Bronchial epithelial cell (primary cell): ENCODE results near the gene PPP3R1. TPM values are rescaled to one million over a fixed set of nuclear protein-coding genes. Genes with fewer than 3 reads are reported as not detected.
A peak's percentile ranks its signal among the peaks of the same experiment; 100 is the strongest.

ENCODE experiments used
- DNase-seq: peaks from one replicate; pipeline ENCODE4 v3.0.0-alpha.2; 2010; ENCODE audit warnings: low read depth
- FAIRE-seq: peaks from 2 replicates; lab custom pipeline; 2011; peaks lifted over from hg19 to GRCh38; lab: Jason Lieb, UNC
- H3K27me3 ChIP-seq: 2 replicates; pipeline ENCODE4 v1.5.1; 2011; ENCODE audit warnings: low read length; ENCODE audit not compliant: control insufficient read depth, insufficient read depth
- H3K36me3 ChIP-seq: 2 replicates; pipeline ENCODE4 v1.5.1; 2011; ENCODE audit warnings: low read length; ENCODE audit not compliant: control insufficient read depth, insufficient read depth
- H3K4me3 ChIP-seq: 2 replicates; pipeline ENCODE4 v1.5.1; 2011; ENCODE audit warnings: mild to moderate bottlenecking, low read depth, low read length, control low read depth
- CTCF ChIP-seq: IDR thresholded peaks from 2 replicates; pipeline ENCODE4 v1.5.1; 2011; ENCODE audit warnings: mild to moderate bottlenecking, moderate library complexity, low read length, control low read depth, inconsistent platforms; ENCODE audit not compliant: insufficient read depth, severe bottlenecking
- total RNA-seq: library from RNA; depleted of rRNA; stranded (reverse); fragments of >200 nt; gene quantifications from 2 replicates; pipeline ENCODE4 v1.2.1, GENCODE V29; 2014

The PPP3R1 gene
- total RNA-seq, 1 donor from 2014 or later = 19.2 TPM

- no peak for DNase-seq
- no peak for FAIRE-seq
- no peak for TF ChIP-seq CTCF
- Histone ChIP-seq H3K36me3 (no peaks in the 10 kb centered on the region), H3K27me3 (no peaks in the 10 kb centered on the region), H3K4me3 (no peak overlapping the region)
Observed at GRCh38 chr2:68245066-68245465, 7.3 kb downstream of the PPP3R1 start.

- no peaks in the 10 kb centered on the region for H3K27me3 ChIP-seq
- DNase-seq (no peak), FAIRE-seq (no peak)
- no peaks in the 10 kb centered on the region for H3K36me3 ChIP-seq
- no peak for TF ChIP-seq CTCF
- no peak overlapping the region for H3K4me3 ChIP-seq
Observed at GRCh38 chr2:68244456-68244855, 7.9 kb downstream of the PPP3R1 start.

- Histone ChIP-seq H3K27me3 (no peaks in the 10 kb centered on the region), H3K36me3 (no peaks in the 10 kb centered on the region), H3K4me3 (no peak overlapping the region)
- no peak for TF ChIP-seq CTCF
- no peak for DNase-seq
- no peak for FAIRE-seq
Observed at GRCh38 chr2:68241732-68242131, 10.6 kb downstream of the PPP3R1 start.

GRCh38 chr2:68240446-68240845, 11.9 kb downstream of the PPP3R1 start:
- Histone ChIP-seq H3K27me3 (no peaks in the 10 kb centered on the region), H3K4me3 (no peak overlapping the region), H3K36me3 (no peaks in the 10 kb centered on the region)
- DNase-seq (no peak), FAIRE-seq (no peak)
- no peak for TF ChIP-seq CTCF

- Histone ChIP-seq H3K36me3 (no peaks in the 10 kb centered on the region), H3K4me3 (no peak overlapping the region), H3K27me3 (no peaks in the 10 kb centered on the region)
- no peak for TF ChIP-seq CTCF
- DNase-seq = no peak
- FAIRE-seq = no peak
Observed at GRCh38 chr2:68238955-68239822, 13.1 kb downstream of the PPP3R1 start.

- DNase-seq (peak; percentile 38), FAIRE-seq (no peak)
- Histone ChIP-seq H3K4me3 (no peak overlapping the region), H3K27me3 (no peaks in the 10 kb centered on the region), H3K36me3 (no peaks in the 10 kb centered on the region)
- TF ChIP-seq CTCF = no peak
Observed at GRCh38 chr2:68237976-68238580, 14.3 kb downstream of the PPP3R1 start.
